ENCODE data around the gene TIMM44. TPM values are rescaled to one million over a fixed set of nuclear protein-coding genes. Genes with fewer than 3 reads are reported as not detected.

The TIMM44 gene
- total RNA-seq, 1 donor, result 57.9 TPM

DNA sequence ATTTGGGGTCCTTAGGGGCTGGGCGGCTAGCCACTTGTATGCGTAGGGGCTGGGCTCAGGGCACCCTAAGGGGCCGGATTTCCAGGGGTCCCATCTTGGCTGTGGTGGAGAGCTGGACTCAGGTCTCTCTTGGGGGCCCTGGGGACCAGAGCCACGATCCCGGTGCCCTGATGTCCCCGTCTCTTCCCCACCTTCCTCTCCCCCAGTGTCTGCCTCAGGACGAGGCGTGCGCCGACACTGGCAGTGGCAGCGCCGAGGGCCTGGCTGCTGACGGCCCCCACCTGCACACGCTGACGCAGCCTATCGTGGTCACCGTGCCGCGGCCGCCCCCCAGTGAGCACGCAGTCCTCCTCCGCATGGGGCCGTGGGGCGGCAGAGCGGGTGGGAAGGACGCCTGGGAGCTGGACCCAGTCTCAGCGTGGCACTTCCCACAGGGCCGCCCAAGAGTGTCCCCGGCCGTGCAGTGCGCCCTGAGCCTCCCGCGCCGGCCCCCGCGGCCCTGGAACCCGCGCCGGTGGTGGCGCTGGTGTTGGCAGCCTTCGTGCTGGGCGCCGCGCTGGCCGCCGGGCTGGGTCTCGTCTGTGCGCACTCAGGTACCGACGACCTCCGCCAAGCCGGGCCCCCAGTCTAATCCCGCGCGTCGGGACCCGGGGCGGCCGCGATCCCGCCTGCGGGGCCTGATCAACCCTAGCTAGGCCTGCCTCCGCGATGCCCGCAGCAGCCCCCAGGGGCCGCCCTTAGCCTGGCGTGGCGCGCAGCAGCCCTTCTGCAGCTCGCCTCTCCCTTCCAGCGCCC is 26.0 kb downstream of the TIMM44 start:
- TF ChIP-seq, protein P1, sequence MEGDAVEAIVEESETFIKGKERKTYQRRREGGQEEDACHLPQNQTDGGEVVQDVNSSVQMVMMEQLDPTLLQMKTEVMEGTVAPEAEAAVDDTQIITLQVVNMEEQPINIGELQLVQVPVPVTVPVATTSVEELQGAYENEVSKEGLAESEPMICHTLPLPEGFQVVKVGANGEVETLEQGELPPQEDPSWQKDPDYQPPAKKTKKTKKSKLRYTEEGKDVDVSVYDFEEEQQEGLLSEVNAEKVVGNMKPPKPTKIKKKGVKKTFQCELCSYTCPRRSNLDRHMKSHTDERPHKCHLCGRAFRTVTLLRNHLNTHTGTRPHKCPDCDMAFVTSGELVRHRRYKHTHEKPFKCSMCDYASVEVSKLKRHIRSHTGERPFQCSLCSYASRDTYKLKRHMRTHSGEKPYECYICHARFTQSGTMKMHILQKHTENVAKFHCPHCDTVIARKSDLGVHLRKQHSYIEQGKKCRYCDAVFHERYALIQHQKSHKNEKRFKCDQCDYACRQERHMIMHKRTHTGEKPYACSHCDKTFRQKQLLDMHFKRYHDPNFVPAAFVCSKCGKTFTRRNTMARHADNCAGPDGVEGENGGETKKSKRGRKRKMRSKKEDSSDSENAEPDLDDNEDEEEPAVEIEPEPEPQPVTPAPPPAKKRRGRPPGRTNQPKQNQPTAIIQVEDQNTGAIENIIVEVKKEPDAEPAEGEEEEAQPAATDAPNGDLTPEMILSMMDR (IDR thresholded peaks at IDR 0.05; ENCODE audit: insufficient read depth, low read depth, low read length), result peak; percentile 71
- H3K4me3 ChIP-seq (ENCODE audit: low read depth, low read length), result peak overlapping the region; percentile 52
- peak; percentile 69 for DNase-seq (ENCODE audit: low read depth)

DNA sequence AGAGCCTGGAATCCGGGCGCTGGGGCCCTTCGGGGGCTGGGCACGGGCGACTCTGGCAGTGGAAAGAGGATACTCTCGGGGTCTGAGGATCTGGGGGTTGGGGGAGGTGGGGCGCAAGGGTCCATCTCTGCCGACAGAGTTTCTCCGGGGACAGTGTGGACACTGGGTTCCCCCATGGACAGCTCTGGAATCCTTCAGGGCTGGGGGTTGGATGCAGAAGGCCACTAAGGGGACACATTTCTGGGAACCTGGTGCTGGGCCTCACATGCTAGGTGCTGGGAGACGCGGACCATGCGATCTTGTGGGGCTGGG is 26.6 kb downstream of the TIMM44 start:
- H3K4me3 ChIP-seq (ENCODE audit: low read depth, low read length), result peak overlapping the region; percentile 52
- TF ChIP-seq, protein P1 (IDR thresholded peaks at IDR 0.05; ENCODE audit: insufficient read depth, low read depth, low read length), result no peak
- DNase-seq (ENCODE audit: low read depth), result no peak

DNA sequence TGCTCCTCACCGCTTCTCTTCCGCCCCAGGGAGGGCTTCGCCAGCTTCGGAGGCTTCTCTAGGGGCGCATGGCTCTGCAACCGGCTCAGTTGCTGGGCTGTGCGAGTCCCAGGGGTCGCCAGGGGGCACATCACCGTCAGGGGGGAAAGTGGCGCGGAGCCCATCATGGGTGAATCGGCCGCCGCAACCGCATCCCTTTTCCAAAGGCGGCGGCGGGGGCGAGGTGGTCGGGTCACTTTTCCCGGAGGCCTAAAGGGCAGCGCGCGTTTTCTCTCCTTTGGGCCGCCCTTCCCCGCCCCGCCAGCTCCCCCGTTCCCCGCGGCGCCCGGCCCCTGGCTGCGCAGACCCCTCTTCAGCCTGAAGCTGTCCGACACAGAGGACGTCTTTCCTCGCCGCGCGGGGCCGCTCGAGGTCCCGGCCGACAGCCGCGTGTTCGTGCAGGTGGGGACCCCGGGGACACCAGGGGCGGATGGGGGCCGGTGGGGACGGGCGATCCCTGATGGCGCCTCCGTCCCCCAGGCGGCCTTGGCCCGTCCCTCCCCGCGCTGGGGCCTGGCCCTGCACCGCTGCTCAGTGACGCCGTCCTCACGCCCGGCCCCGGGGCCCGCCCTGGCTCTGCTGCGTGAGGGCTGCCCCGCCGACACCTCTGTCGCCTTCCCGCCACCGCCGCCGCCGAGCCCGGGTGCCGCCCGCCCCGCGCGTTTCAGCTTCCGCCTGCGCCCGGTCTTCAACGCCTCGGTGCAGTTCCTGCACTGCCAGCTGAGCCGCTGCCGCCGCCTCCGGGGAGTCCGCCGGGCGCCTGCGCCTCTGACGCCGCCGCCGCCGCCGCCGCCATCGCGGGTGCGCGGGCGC is 27.1 kb downstream of the TIMM44 start:
- DNase-seq (ENCODE audit: low read depth), result peak; percentile 11
- H3K4me3 ChIP-seq (ENCODE audit: low read depth, low read length), result peak overlapping the region; percentile 52
- TF ChIP-seq, protein P1 (IDR thresholded peaks at IDR 0.05; ENCODE audit: insufficient read depth, low read depth, low read length), result no peak

DNA sequence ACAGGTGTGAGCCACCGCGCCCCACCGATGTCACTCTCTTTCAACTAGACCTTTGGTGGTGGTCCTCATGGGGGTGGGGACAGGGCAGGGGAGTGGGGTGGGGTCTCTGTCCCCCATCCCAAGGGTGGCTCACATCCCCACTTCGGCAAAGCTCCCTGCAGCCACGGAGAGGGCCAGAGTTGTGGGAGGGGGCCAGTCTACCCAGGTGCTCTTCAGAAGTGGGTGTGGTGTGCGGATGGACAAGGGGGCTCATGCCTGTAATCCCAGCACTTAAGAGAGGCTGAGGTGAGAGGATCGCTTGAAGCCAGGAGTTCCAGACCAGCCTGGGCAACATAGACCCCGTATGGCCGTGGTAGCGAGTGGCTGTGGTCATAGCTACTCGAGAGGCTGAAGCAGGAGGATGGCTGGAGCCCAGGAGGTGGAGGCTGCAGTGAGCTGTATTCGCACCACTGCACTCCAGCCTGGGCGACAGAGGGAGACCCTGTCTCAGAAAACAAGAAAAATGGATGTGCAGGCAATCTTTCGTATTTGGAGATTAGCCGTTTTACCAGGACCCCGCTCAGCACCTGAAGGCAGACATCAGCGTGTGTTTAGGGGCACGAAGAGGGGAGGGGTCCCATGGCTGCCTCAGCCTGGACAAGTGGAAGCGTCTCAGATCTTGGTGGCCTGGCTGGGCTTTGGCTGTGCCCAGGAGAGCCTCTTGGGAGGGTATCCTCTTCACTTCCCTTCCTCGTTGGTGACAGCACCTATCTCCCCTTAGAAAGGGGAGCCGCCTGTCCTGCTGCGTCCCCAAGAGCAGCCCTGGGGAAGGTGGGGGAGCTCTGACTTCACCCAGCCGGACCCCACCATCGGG is 28.0 kb downstream of the TIMM44 start:
- TF ChIP-seq, protein P1 (IDR thresholded peaks at IDR 0.05; ENCODE audit: insufficient read depth, low read depth, low read length), result no peak
- peak overlapping the region; percentile 52 for H3K4me3 ChIP-seq (ENCODE audit: low read depth, low read length)

DNA sequence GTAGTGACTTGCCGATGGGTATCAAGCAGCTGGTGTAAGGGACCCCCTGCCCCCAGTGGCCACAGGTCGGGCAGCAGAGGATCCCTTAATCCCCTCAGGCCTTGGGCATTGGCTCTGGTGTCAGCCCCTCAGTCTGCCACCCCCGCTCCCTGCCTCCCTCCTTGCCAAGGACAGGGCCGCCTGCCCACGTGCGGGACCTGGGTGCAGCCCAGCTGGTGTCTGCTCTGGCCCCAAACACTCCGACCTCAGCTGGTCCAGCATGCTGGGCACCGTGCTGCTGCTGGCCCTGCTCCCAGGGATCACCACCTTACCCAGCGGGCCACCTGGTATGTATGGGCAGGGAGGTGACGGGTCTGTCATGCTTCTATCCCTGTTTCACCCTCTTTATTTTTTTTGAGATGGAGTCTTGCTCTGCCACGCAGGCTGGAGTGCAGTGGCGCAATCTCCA is 28.8 kb downstream of the TIMM44 start, which contains the start of gene TGFBR3L:
Gene TGFBR3L, plus strand, starts transcription at position 233 of the 448 bp plus-strand sequence.
- no peak within 1 kb of the TSS for H3K4me3 ChIP-seq (ENCODE audit: low read depth, low read length)
- TF ChIP-seq, protein P1 (IDR thresholded peaks at IDR 0.05; ENCODE audit: insufficient read depth, low read depth, low read length), result no peak
- no peak for DNase-seq (ENCODE audit: low read depth)

More for the DNA sequence above, 28.0 kb downstream of the TIMM44 start:
- DNase-seq (ENCODE audit: low read depth), result no peak

DNA sequence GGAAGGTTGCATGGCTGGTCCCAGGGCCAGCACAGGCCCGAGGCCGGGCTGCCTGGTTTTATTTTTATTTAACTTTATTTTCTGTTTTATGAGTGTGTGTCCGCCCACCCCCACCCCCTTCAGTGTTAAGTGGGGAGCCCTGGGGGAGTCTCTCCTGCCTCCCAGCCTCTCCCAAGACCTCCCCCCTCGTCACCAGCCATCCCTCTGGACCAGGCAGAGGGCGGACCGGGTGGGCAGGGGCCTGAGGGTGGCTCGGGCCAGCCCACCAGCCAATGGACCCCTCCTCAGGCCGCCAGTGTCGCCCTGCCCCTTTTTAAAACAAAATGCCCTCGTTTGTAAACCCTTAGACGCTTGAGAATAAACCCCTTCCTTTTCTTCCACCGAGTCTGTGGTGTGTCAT is 29.4 kb downstream of the TIMM44 start:
- no peak for DNase-seq (ENCODE audit: low read depth)
- TF ChIP-seq, protein P1 (IDR thresholded peaks at IDR 0.05; ENCODE audit: insufficient read depth, low read depth, low read length), result no peak
- H3K4me3 ChIP-seq (ENCODE audit: low read depth, low read length), result no peak overlapping the region
